OCI-LY1 (cell line): ENCODE measurements around the gene HOXA5.

Experiments used
- H2AFZ ChIP-seq: fragments of 200-600 bp; sonication (generic), shearing (Covaris generic); 2 replicates; pipeline ENCODE4 v1.6.0; 2014; ENCODE audit warnings: antibody characterized with exemption, mild to moderate bottlenecking, low read length
- H3F3A ChIP-seq: fragments of 200-600 bp; sonication (generic), shearing (Covaris generic); 2 replicates; pipeline ENCODE4 v1.6.0; 2014; ENCODE audit warnings: mild to moderate bottlenecking, antibody characterized with exemption, low read length, moderate library complexity; ENCODE audit not compliant: insufficient read depth
- H3K27ac ChIP-seq: fragments of 200-600 bp; sonication (generic); 2 replicates; pipeline ENCODE4 v1.5.1; 2014; ENCODE audit warnings: low read length, mixed run types, mild to moderate bottlenecking, low read depth; ENCODE audit not compliant: poor library complexity, severe bottlenecking
- H3K27me3 ChIP-seq: fragments of 200-600 bp; sonication (generic); 2 replicates; pipeline ENCODE4 v1.6.0; 2014; ENCODE audit warnings: antibody characterized with exemption, mild to moderate bottlenecking, low read length, moderate library complexity; ENCODE audit not compliant: insufficient read depth
- H3K36me3 ChIP-seq: fragments of 200-600 bp; sonication (generic); 2 replicates; pipeline ENCODE4 v1.6.1; 2014; ENCODE audit warnings: mild to moderate bottlenecking, antibody characterized with exemption, low read length, moderate library complexity, mixed read lengths; ENCODE audit not compliant: insufficient read depth
- H3K4me1 ChIP-seq: fragments of 200-600 bp; sonication (generic); 2 replicates; pipeline ENCODE4 v1.5.1; 2014; ENCODE audit warnings: mild to moderate bottlenecking, low read length, moderate library complexity; ENCODE audit not compliant: insufficient read depth, severe bottlenecking
- H3K4me2 ChIP-seq: fragments of 200-600 bp; sonication (generic), shearing (Covaris generic); 2 replicates; pipeline ENCODE4 v1.6.1; 2014; ENCODE audit warnings: low read length
- H3K4me3 ChIP-seq: fragments of 200-600 bp; sonication (generic); 2 replicates; pipeline ENCODE4 v1.5.1; 2014; ENCODE audit warnings: low read length, low read depth, mild to moderate bottlenecking, mixed read lengths; ENCODE audit not compliant: poor library complexity, severe bottlenecking
- H3K79me2 ChIP-seq: fragments of 200-600 bp; shearing (Covaris generic); 2 replicates; pipeline ENCODE4 v1.6.1; 2016; ENCODE audit warnings: mixed run types, low read length, mixed read lengths; ENCODE audit not compliant: insufficient read depth
- H3K9ac ChIP-seq: fragments of 200-600 bp; sonication (generic), shearing (Covaris generic); 2 replicates; pipeline ENCODE4 v1.6.1; 2014; ENCODE audit warnings: mild to moderate bottlenecking, low read length, mixed read lengths
- H3K9me2 ChIP-seq: fragments of 200-600 bp; sonication (generic), shearing (Covaris generic); 2 replicates; pipeline ENCODE4 v1.6.1; 2014; ENCODE audit warnings: low read depth, mild to moderate bottlenecking, low read length, mixed read lengths
- H3K9me3 ChIP-seq: fragments of 200-600 bp; shearing (Covaris generic); 2 replicates; pipeline ENCODE4 v1.6.1; 2014; ENCODE audit warnings: low read length, mixed read lengths
- H4K20me1 ChIP-seq: fragments of 200-600 bp; sonication (generic), shearing (Covaris generic); 2 replicates; pipeline ENCODE4 v1.6.0; 2016; ENCODE audit warnings: mild to moderate bottlenecking, low read length; ENCODE audit not compliant: insufficient read depth
- CTCF ChIP-seq: fragments of 200-600 bp; sonication (generic), shearing (Covaris generic); IDR thresholded peaks from 2 replicates; pipeline ENCODE4 v1.5.1; 2017; ENCODE audit warnings: mild to moderate bottlenecking, antibody characterized with exemption, low read length, moderate library complexity, mixed read lengths
- EZH2 ChIP-seq: fragments of 200-600 bp; sonication (generic), shearing (Covaris generic); IDR thresholded peaks from 2 replicates; pipeline ENCODE4 v1.8.0; 2017; ENCODE audit warnings: borderline replicate concordance, mixed run types, mild to moderate bottlenecking, antibody characterized with exemption, low read length, moderate library complexity, mixed read lengths

The HOXA5 gene

GRCh38 chr7:27168265-27168947 is 24.9 kb upstream of the HOXA5 start:
- Histone ChIP-seq H3K4me3 (no peak overlapping the region), H3K27ac (no peak overlapping the region)

GRCh38 chr7:27167916-27168264 is 24.4 kb upstream of the HOXA5 start:
- H4K20me1 ChIP-seq, result no peaks in the 10 kb centered on the region
- no peaks in the 10 kb centered on the region for H3K9me3 ChIP-seq
- peaks cover 4% of the 10 kb centered on the region for H3K4me1 ChIP-seq
- 0 out of 2 replicates have a peak, but pooled peaks cover 3% of the 10 kb centered on the region for H3F3A ChIP-seq
- TF ChIP-seq EZH2 (no peak), CTCF (no peak)
- H3K4me2 ChIP-seq, result no peak overlapping the region
- no peaks in the 10 kb centered on the region for H3K36me3 ChIP-seq
- H3K79me2 ChIP-seq, result no peaks in the 10 kb centered on the region
- peaks cover 11% of the 10 kb centered on the region; the same call in 1 of the 2 replicates for H3K27me3 ChIP-seq
- H3K4me3 ChIP-seq, result no peak overlapping the region
- no peak overlapping the region for H3K9ac ChIP-seq
- H2AFZ ChIP-seq, result no peak overlapping the region
- no peaks in the 10 kb centered on the region for H3K9me2 ChIP-seq
- no peak overlapping the region for H3K27ac ChIP-seq

More at GRCh38 chr7:27168265-27168947, 24.9 kb upstream of the HOXA5 start:
- H3K9ac ChIP-seq, result no peak overlapping the region
- H3K4me1 ChIP-seq, result peaks cover 8% of the 10 kb centered on the region
- H3K27me3 ChIP-seq, result peaks cover 13% of the 10 kb centered on the region; the same call in 1 of the 2 replicates
- no peaks in the 10 kb centered on the region for H3F3A ChIP-seq
- no peaks in the 10 kb centered on the region for H3K36me3 ChIP-seq
- no peak overlapping the region for H3K4me2 ChIP-seq
- H3K9me3 ChIP-seq, result no peaks in the 10 kb centered on the region
- H3K79me2 ChIP-seq, result no peaks in the 10 kb centered on the region
- H2AFZ ChIP-seq, result no peak overlapping the region
- no peak for TF ChIP-seq EZH2
- no peak for TF ChIP-seq CTCF
- no peaks in the 10 kb centered on the region for H4K20me1 ChIP-seq
- H3K9me2 ChIP-seq, result no peaks in the 10 kb centered on the region

GRCh38 chr7:27166531-27167505 is 23.3 kb upstream of the HOXA5 start:
- Histone ChIP-seq H4K20me1 (no peaks in the 10 kb centered on the region), H3K9me2 (no peaks in the 10 kb centered on the region), H3F3A (0 out of 2 replicates have a peak, but pooled peaks cover 8% of the 10 kb centered on the region), H2AFZ (no peak overlapping the region), H3K36me3 (no peaks in the 10 kb centered on the region), H3K9me3 (no peaks in the 10 kb centered on the region), H3K9ac (no peak overlapping the region), H3K27me3 (peaks cover 4% of the 10 kb centered on the region; the same call in 1 of the 2 replicates), H3K4me1 (no peaks in the 10 kb centered on the region), H3K4me3 (no peak overlapping the region), H3K79me2 (no peaks in the 10 kb centered on the region), H3K27ac (no peak overlapping the region), H3K4me2 (no peak overlapping the region)
- TF ChIP-seq EZH2, result no peak
- no peak for TF ChIP-seq CTCF
